ENCODE measurements around the gene IRF6.

DNA sequence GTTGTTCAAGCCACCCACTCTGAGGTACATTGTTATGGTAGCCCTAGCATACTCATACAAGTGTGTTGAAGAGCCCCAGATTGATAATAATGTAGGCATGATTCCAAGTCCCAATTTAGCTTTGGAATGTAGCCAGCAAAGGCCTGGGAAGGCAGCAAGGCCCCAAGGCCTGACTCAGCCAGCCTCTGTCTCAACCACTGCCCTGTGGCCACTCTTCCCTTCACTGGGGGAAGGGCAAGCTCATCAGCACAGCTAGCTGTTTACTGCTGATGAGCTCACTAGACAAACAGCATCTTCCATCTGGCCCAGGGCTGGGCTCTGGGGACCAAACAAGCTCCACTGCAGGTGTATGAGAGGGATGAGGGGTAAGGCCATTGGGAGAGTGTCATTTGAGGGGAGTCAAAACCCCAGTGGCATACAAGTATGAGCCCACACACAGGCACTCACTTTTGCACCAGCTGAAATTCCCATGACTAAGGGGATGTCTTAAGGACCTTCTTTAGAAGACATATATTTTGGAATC is 2.2 kb upstream of the IRF6 start:
- TF ChIP-seq, protein P1, sequence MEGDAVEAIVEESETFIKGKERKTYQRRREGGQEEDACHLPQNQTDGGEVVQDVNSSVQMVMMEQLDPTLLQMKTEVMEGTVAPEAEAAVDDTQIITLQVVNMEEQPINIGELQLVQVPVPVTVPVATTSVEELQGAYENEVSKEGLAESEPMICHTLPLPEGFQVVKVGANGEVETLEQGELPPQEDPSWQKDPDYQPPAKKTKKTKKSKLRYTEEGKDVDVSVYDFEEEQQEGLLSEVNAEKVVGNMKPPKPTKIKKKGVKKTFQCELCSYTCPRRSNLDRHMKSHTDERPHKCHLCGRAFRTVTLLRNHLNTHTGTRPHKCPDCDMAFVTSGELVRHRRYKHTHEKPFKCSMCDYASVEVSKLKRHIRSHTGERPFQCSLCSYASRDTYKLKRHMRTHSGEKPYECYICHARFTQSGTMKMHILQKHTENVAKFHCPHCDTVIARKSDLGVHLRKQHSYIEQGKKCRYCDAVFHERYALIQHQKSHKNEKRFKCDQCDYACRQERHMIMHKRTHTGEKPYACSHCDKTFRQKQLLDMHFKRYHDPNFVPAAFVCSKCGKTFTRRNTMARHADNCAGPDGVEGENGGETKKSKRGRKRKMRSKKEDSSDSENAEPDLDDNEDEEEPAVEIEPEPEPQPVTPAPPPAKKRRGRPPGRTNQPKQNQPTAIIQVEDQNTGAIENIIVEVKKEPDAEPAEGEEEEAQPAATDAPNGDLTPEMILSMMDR (IDR thresholded peaks at IDR 0.05; ENCODE audit: low read depth, low read length), result no peak
- TF ChIP-seq POLR2A (IDR thresholded peaks at IDR 0.05; ENCODE audit: extremely low read depth, insufficient read length), result no peak
- TF ChIP-seq, protein P2, sequence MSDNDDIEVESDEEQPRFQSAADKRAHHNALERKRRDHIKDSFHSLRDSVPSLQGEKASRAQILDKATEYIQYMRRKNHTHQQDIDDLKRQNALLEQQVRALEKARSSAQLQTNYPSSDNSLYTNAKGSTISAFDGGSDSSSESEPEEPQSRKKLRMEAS (IDR thresholded peaks at IDR 0.05; ENCODE audit: low read depth, low read length), result no peak

Measured in NB4 (cell line).